HEK293T (cell line): ENCODE data around the gene SART1.

Experiments
- CTCF ChIA-PET: fragments of 350-600 bp; formaldehyde crosslinking; extraction: SDS; loops from one replicate; lab custom pipeline; 2021; ENCODE audit warnings: antibody characterized with exemption, inconsistent platforms; lab: Yijun Ruan, JAX
- POLR2A ChIA-PET: fragments of 350-600 bp; formaldehyde crosslinking; extraction: SDS; loops from one replicate; lab custom pipeline; 2020; ENCODE audit warnings: antibody characterized with exemption, inconsistent platforms; lab: Yijun Ruan, JAX
- DNase-seq: peaks from one replicate; pipeline ENCODE4 v3.0.0; 2012; ENCODE audit warnings: mixed read lengths; ENCODE audit errors: extremely low spot score
- ARNT ChIP-seq: fragments of 450-650 bp; IDR thresholded peaks from 2 replicates; pipeline ENCODE4 v1.6.1; 2017; ENCODE audit warnings: mild to moderate bottlenecking
- BHLHE40 ChIP-seq: fragments of 450-650 bp; IDR thresholded peaks from 2 replicates; pipeline ENCODE4 v1.6.1; 2016; ENCODE audit warnings: mild to moderate bottlenecking, moderate library complexity, borderline replicate concordance
- CTBP1 ChIP-seq: fragments of 450-650 bp; IDR thresholded peaks from 2 replicates; pipeline ENCODE4 v1.6.1; 2016; ENCODE audit warnings: borderline replicate concordance
- ELF4 ChIP-seq: fragments of 450-650 bp; IDR thresholded peaks from 2 replicates; pipeline ENCODE4 v1.6.1; 2017; ENCODE audit warnings: antibody characterized with exemption
- FOXA1 ChIP-seq: fragments of 450-650 bp; IDR thresholded peaks from 2 replicates; pipeline ENCODE4 v1.6.1; 2016; ENCODE audit warnings: mild to moderate bottlenecking
- FOXK2 ChIP-seq: fragments of 450-650 bp; IDR thresholded peaks from 2 replicates; pipeline ENCODE4 v1.6.1; 2016; ENCODE audit warnings: mild to moderate bottlenecking
- FOXM1 ChIP-seq: fragments of 450-650 bp; IDR thresholded peaks from 2 replicates; pipeline ENCODE4 v1.6.1; 2017; ENCODE audit warnings: mild to moderate bottlenecking, borderline replicate concordance
- HDGF ChIP-seq: fragments of 450-650 bp; IDR thresholded peaks from 2 replicates; pipeline ENCODE4 v1.6.1; 2017; ENCODE audit warnings: antibody characterized with exemption, borderline replicate concordance
- L3MBTL2 ChIP-seq: fragments of 450-650 bp; conservative IDR thresholded peaks from 2 replicates; pipeline ENCODE4 v1.6.1; 2016; ENCODE audit warnings: mild to moderate bottlenecking
- LEF1 ChIP-seq: fragments of 450-650 bp; IDR thresholded peaks from 2 replicates; pipeline ENCODE4 v1.6.1; 2017; ENCODE audit warnings: mild to moderate bottlenecking, borderline replicate concordance
- NFRKB ChIP-seq: fragments of 450-650 bp; IDR thresholded peaks from 2 replicates; pipeline ENCODE4 v1.6.1; 2016; ENCODE audit warnings: mild to moderate bottlenecking, moderate library complexity
- PKNOX1 ChIP-seq: fragments of 450-650 bp; IDR thresholded peaks from 2 replicates; pipeline ENCODE4 v1.6.1; 2016
- SP1 ChIP-seq: fragments of 450-650 bp; IDR thresholded peaks from 2 replicates; pipeline ENCODE4 v1.6.1; 2017
- SUZ12 ChIP-seq: fragments of 450-650 bp; IDR thresholded peaks from 2 replicates; pipeline ENCODE4 v1.6.1; 2016; ENCODE audit warnings: mild to moderate bottlenecking
- TARDBP ChIP-seq: fragments of 450-650 bp; IDR thresholded peaks from 2 replicates; pipeline ENCODE4 v1.6.1; 2016
- ZNF384 ChIP-seq: fragments of 450-650 bp; IDR thresholded peaks from 2 replicates; pipeline ENCODE4 v1.6.1; 2016

The SART1 gene

GRCh38 chr11:65975771-65976170 lies 14.2 kb downstream of the SART1 start:
- TF ChIP-seq FOXA1 (no peak), FOXK2 (no peak)
- no peak for DNase-seq
- ChIA-PET CTCF (interaction anchor here (0.7 kb wide), 1 partner anchor 87 kb away, joined by 3 read pairs; no protein-coding TSS in a partner anchor), POLR2A (no interaction called here)

GRCh38 chr11:65976216-65977176 lies 15.0 kb downstream of the SART1 start:
- CTCF ChIA-PET = interaction anchor here (0.7 kb wide), 1 partner anchor 88 kb away, joined by 3 read pairs; no protein-coding TSS in a partner anchor
- POLR2A ChIA-PET = no interaction called here
- TF ChIP-seq LEF1 = no peak
- no peak for TF ChIP-seq TARDBP
- no peak for TF ChIP-seq L3MBTL2
- no peak for TF ChIP-seq NFRKB
- TF ChIP-seq BHLHE40 = no peak
- TF ChIP-seq FOXM1 = no peak
- TF ChIP-seq ELF4 = no peak
- TF ChIP-seq HDGF = no peak
- no peak for TF ChIP-seq SUZ12
- TF ChIP-seq PKNOX1 = no peak
- TF ChIP-seq FOXA1 = no peak
- TF ChIP-seq CTBP1 = no peak
- TF ChIP-seq FOXK2 = no peak
- TF ChIP-seq ARNT = no peak
- no peak for TF ChIP-seq ZNF384
- no peak for TF ChIP-seq SP1
- no peak for DNase-seq

GRCh38 chr11:65977621-65978390 lies 16.3 kb downstream of the SART1 start:
- no peak for TF ChIP-seq LEF1
- TF ChIP-seq CTBP1 = no peak
- no peak for TF ChIP-seq FOXM1
- TF ChIP-seq ARNT = no peak
- no peak for TF ChIP-seq L3MBTL2
- no peak for TF ChIP-seq TARDBP
- TF ChIP-seq SUZ12 = no peak
- no peak for TF ChIP-seq FOXK2
- TF ChIP-seq FOXA1 = no peak
- no peak for TF ChIP-seq ZNF384
- TF ChIP-seq BHLHE40 = no peak
- no peak for TF ChIP-seq PKNOX1
- TF ChIP-seq NFRKB = no peak
- TF ChIP-seq ELF4 = no peak
- no peak for TF ChIP-seq SP1
- TF ChIP-seq HDGF = no peak
- CTCF ChIA-PET = no interaction called here
- no peak for DNase-seq
- POLR2A ChIA-PET = no interaction called here

GRCh38 chr11:65978391-65979238 lies 17.1 kb downstream of the SART1 start:
- DNase-seq = no peak
- POLR2A ChIA-PET = interaction anchor here (0.7 to 1.5 kb wide), 3 partner anchors 12 to 89 kb away, joined by 3 read pairs; partner anchors contain the start of genes BANF1 and EIF1AD
- CTCF ChIA-PET = no interaction called here
- no peak for TF ChIP-seq CTBP1
- no peak for TF ChIP-seq TARDBP

- CTCF ChIA-PET = no interaction called here
- POLR2A ChIA-PET = interaction anchor here (0.7 to 1.5 kb wide), 3 partner anchors 12 to 89 kb away, joined by 3 read pairs; partner anchors contain the start of genes BANF1 and EIF1AD
- TF ChIP-seq FOXK2 (no peak), SP1 (no peak), ZNF384 (no peak), FOXA1 (no peak), PKNOX1 (no peak), SUZ12 (no peak), BHLHE40 (no peak)
- no peak for DNase-seq
These were observed 17.8 kb downstream of the SART1 start for GRCh38 chr11:65979261-65979759.
